EL (cell line): ENCODE data around the gene IGFBP5.
A peak's percentile ranks its signal among the peaks of the same experiment; 100 is the strongest.

ENCODE experiments used
- DNase-seq: peaks from one replicate; pipeline ENCODE4 v3.0.0-alpha.2; 2016

IGFBP5 gene

GRCh38 chr2:216687111-216687510 lies 8.2 kb downstream of the IGFBP5 start:
- no peak for DNase-seq

- DNase-seq: no peak
These were observed 9.9 kb downstream of the IGFBP5 start for GRCh38 chr2:216685327-216685875.

DNA sequence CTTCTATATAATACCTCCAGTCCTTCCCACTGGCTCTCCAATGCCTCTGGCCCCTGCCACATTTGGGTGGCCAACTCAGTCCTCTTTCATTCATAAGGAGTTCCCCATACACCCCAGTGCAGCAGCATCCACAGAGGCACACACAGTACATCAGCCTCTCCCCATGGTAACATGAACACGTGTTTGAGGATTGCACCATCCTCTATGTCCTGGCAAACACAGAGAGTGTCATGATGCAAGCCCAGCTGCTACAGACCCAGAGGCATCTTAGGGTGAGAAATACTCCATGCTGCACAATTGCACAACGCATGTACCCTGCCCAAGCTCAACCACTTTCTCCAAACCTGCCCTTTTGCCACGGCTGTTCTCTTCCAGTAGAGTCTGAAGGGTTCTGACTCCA lies 11.5 kb downstream of the IGFBP5 start:
- DNase-seq: peak; percentile 83

DNA sequence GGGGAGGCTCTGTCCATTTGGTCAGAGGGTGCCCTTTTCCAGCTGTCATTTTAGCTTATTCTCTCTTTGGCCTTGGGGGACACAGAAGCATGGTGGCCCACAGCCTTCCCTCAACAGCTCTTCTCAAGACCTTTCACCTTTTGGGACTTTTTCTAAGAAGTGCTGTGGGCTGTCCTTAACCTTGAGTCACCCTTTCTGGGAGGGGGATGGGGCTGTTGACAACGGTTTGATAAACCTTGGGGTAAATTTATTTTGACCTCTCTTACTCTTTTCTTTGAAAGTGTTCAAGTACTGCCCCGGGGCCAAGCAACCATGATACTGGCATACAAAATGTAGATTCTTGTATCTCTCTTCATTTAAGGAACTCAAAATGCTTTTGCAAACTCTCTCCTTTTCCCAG lies 13.7 kb downstream of the IGFBP5 start:
- no peak for DNase-seq

- no peak for DNase-seq
These were observed 14.3 kb downstream of the IGFBP5 start for GRCh38 chr2:216680951-216681629.

DNA sequence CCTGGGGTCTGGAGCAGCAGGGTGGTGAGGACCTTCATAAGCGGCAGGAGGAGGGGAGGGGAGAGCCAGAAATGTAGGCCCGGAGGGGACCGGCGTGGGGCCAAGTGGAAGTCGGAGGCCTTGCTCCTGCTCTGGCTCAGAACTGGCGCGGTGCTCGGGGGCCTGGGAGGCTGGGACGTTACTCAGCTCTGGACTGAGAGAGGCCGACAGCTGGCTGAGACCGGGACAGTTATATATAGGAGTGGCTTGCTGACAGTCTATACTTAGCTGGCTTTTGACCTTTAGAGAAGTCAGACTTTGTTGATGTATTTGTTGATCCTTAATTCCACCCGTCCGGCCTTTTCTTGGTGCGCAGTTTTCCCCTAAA lies 15.7 kb downstream of the IGFBP5 start:
- DNase-seq: no peak

DNA sequence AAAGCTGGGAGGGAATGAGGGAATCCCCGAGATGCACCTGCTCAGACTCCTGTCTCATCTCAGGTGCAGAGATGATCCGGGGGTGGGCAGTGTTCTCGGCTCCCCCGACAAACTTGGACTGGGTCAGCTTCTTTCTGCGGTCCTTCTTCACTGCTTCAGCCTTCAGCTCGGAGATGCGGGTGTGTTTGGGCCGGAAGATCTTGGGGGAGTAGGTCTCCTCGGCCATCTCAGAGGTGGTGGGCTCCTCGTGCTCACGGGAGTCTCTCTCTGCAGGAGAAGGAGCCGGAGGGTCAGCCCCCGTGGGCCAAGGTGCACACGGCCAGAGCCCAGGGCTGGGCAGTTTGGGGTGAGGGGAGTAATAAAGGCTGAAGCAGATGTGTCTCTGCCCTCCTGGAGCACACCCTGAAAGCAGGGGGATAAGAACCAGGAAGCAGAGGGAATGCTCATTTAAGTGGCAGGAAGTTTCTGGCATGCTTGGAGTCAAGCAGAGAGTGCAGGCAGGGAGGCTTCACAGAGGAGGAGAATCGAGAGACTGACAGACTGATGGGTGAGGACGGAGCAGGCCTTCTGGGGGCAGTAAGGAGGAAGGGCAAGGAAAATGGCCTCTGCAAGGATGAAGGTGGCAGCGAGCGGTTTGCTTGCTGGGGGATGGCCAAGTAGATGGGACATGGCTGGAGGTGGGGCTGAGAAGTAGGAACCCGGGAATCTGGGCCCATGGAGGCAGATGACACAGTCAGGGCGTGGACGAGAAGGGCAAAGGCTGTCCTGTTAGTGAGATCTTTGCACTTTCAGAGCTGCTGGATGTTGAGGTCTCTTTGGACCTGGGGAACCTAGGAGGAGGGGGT lies 16.3 kb downstream of the IGFBP5 start:
- no peak for DNase-seq

GRCh38 chr2:216678098-216678465 lies 17.3 kb downstream of the IGFBP5 start:
- no peak for DNase-seq

DNA sequence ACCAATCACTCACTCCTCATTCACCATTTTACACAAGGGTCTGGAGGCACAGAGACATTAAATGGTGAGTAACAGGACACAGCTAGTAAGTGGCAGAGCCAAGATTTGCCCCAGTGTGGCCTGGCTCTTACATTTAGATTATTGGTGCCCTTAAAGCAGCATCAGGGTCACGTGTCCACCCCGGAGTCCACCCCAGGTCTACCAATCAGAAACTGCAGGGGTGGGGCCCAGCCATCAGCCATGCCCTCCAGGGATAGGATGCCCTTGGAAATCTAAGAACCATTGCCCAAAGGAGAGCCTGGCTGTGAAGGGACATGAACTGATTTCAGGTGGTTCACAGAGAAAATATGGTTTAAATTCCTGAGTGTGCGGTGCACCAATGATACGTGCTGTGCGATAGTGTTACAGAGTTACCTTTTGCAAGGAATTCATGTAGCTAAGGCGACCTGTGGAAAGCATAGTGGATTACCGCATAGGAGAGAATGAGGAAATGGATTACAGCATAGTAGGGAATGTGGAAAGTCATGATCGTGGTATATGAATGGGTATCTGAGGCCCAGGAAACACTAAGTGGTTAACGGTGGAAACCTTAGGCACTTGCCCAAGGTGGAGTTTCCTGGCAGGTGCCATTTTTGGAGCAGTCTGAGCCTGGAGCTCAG lies 17.8 kb downstream of the IGFBP5 start:
- no peak for DNase-seq

GRCh38 chr2:216676630-216677029 lies 18.7 kb downstream of the IGFBP5 start:
- no peak for DNase-seq

GRCh38 chr2:216674376-216674775 lies 21.0 kb downstream of the IGFBP5 start:
- DNase-seq: no peak

DNA sequence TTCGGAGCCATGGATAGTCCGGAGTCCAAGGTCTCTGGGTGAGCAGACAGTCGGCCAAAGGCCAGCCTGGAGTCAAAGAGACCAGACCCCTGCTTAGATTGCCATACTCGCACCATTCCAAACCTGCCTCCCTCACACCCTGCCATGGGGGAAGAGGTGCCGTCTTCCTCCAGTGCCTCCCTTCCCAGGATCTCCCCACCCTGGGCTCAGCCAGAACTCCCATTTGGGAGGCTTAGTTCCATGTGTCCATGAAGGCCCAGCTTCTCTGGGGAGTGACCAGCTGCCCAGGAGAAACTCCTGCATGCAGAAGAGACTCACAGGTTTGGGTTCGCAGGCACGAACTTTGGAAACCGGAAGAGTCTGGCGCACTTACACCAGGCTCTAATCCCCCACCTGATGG lies 21.7 kb downstream of the IGFBP5 start:
- DNase-seq: no peak

DNA sequence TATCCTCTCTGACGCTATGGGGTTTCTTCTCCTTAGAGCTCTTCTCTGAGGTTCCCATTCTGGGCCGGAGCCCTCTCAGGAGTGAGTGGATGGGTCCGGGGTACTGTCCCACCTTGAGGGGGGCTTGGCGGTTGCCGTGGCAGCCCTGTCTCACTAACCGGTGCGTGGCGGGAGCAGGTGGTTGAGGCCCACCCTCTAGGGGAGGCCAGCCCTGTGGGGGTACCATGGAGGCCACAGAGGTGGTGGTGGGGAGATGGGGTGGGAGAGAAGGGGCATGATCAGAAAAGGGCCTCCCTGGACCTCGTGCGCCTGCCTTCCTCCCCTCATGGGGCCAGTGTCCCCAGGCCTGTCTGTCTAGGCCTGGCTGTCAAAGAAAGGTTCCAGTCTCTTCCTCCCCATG lies 22.3 kb downstream of the IGFBP5 start:
- no peak for DNase-seq

GRCh38 chr2:216672466-216672865 lies 22.9 kb downstream of the IGFBP5 start:
- DNase-seq: no peak

GRCh38 chr2:216671791-216672343 lies 23.5 kb downstream of the IGFBP5 start:
- no peak for DNase-seq

DNA sequence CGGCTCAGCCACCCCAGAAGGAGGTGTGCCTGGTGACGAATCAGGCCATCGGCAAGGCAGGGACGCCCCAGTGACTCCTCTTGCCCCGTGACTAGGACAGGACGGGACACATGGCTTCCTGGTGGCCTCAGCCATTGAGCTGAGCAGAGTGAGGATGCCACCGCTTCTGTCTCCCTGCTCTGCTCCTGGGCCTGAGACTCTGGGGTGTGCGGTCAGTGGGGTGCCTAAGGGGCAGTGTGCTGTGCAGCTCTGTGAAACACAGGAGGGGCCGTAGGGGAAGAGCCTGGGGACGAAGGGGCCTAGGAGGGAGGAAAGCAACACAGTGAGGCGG lies 24.3 kb downstream of the IGFBP5 start:
- DNase-seq: no peak

- DNase-seq: no peak
These were observed 24.9 kb downstream of the IGFBP5 start for GRCh38 chr2:216670266-216671080.

DNA sequence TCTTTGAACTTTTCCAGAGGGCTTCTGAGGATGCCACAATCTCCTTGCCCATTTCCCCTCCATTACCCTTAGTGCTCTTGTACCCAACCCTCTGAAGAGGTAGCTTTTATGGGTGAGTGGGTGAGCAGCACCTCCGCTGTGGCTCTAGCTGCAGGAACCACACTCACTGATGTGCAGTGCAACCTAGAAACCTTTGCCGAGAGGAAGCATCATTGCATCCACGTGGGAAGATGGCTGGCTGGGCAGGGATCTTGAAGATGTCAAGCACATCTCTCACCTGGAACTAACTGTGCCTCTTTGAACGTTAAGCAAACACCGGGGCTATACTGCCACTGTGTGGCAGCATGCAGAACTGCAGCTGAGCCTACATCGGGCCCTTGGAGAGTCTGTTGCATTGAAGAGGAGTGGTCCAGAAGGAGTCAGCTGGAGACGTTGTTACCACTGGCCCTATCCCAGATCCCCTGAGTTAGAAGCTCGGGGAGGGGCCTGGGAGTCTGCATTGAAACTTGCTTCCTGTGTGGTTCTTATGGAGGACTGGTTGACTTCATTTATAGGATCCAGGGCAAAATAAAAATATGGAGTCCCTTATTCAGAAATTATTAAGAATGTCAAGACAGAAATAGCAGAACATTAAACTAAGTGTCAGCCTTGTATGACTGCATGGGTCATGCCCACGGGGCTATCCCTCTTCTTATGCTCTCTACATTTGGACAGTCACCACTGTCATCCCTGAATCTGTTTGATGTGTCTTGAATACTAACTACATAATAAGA lies 28.7 kb downstream of the IGFBP5 start:
- peak; percentile 67 for DNase-seq

- DNase-seq: no peak
These were observed 29.6 kb downstream of the IGFBP5 start for GRCh38 chr2:216665717-216666116.

GRCh38 chr2:216665242-216665641 lies 30.1 kb downstream of the IGFBP5 start:
- DNase-seq: no peak

DNA sequence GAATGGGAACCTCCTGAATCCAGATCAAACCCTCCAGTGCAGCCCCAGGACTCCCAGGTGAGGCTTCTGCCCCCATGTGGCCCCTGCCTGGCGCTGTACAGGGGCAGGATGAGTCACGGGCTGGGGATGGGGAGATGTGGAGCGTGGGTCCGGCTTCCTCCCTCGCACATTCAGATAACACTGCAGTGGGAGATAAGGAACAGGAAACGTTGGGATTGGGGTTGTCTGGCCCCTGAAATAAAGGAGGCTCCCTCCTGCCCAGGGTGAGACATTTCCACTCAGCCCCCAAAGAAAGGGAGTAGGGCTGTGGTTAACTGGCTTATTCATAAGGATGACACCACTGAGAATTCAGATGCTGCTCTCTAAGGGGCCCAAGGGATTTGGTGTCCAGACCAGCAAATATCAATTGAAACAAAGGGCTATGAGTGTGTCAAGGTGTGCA lies 30.7 kb downstream of the IGFBP5 start:
- no peak for DNase-seq

DNA sequence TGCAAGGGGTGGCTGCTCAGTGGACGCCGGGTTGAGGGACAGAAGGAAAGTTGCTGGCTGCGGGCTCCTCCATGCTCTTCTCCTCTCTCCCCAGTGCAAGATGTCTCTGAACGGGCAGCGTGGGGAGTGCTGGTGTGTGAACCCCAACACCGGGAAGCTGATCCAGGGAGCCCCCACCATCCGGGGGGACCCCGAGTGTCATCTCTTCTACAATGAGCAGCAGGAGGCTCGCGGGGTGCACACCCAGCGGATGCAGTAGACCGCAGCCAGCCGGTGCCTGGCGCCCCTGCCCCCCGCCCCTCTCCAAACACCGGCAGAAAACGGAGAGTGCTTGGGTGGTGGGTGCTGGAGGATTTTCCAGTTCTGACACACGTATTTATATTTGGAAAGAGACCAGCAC lies 31.5 kb downstream of the IGFBP5 start:
- DNase-seq: no peak
